ENCODE measurements around the gene HOXB4.

The HOXB4 gene

DNA sequence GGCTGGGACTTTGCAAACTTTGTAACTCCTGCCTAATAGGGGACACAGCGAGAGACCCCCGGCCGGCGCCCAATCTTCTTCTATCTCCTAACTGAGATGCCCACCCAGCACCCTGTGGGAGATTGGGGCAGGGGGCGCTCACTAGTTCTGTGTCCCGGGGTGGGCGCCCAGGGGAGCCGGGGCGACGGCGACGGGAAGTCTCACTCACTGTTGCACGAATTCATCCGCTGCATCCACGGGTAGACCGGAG is 19.3 kb upstream of the HOXB4 start:
- peaks cover 82% of the 10 kb centered on the region for H3K27me3 ChIP-seq (ENCODE audit: control insufficient read depth, low read length)
- H3K4me3 ChIP-seq (ENCODE audit: low read length), result 0 out of 2 replicates have a peak overlapping the region, but pooled peaks have one; percentile 20
- no peak for TF ChIP-seq EZH2phosphoT487 (IDR thresholded peaks at IDR 0.05; ENCODE audit: borderline replicate concordance, low read length)
- TF ChIP-seq, protein P1, sequence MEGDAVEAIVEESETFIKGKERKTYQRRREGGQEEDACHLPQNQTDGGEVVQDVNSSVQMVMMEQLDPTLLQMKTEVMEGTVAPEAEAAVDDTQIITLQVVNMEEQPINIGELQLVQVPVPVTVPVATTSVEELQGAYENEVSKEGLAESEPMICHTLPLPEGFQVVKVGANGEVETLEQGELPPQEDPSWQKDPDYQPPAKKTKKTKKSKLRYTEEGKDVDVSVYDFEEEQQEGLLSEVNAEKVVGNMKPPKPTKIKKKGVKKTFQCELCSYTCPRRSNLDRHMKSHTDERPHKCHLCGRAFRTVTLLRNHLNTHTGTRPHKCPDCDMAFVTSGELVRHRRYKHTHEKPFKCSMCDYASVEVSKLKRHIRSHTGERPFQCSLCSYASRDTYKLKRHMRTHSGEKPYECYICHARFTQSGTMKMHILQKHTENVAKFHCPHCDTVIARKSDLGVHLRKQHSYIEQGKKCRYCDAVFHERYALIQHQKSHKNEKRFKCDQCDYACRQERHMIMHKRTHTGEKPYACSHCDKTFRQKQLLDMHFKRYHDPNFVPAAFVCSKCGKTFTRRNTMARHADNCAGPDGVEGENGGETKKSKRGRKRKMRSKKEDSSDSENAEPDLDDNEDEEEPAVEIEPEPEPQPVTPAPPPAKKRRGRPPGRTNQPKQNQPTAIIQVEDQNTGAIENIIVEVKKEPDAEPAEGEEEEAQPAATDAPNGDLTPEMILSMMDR (IDR thresholded peaks at IDR 0.05; ENCODE audit: low read depth, low read length, poor library complexity, severe bottlenecking), result no peak
- no peaks in the 10 kb centered on the region for H3K9me2 ChIP-seq (replicated peaks; ENCODE audit: control insufficient read depth, low read length)
- no peaks in the 10 kb centered on the region for H3F3A ChIP-seq (ENCODE audit: control insufficient read depth, insufficient read depth)
- H3K9me3 ChIP-seq (ENCODE audit: control insufficient read depth, insufficient read depth, low read length), result no peaks in the 10 kb centered on the region
- peaks cover 4% of the 10 kb centered on the region; the same call in 1 of the 2 replicates for H3K4me1 ChIP-seq (ENCODE audit: control insufficient read depth, low read length)
- peak overlapping the region; percentile 44 for H3K4me2 ChIP-seq (ENCODE audit: low read length)
- H3K79me2 ChIP-seq (ENCODE audit: control insufficient read depth, low read length), result no peaks in the 10 kb centered on the region
- H3K36me3 ChIP-seq (ENCODE audit: control insufficient read depth, low read length), result no peaks in the 10 kb centered on the region
- H4K20me1 ChIP-seq (ENCODE audit: control insufficient read depth, insufficient read depth, low read depth, low read length), result peaks cover 3% of the 10 kb centered on the region; the same call in 1 of the 2 replicates
- no peak overlapping the region for H3K27ac ChIP-seq (ENCODE audit: low read depth, low read length)

DNA sequence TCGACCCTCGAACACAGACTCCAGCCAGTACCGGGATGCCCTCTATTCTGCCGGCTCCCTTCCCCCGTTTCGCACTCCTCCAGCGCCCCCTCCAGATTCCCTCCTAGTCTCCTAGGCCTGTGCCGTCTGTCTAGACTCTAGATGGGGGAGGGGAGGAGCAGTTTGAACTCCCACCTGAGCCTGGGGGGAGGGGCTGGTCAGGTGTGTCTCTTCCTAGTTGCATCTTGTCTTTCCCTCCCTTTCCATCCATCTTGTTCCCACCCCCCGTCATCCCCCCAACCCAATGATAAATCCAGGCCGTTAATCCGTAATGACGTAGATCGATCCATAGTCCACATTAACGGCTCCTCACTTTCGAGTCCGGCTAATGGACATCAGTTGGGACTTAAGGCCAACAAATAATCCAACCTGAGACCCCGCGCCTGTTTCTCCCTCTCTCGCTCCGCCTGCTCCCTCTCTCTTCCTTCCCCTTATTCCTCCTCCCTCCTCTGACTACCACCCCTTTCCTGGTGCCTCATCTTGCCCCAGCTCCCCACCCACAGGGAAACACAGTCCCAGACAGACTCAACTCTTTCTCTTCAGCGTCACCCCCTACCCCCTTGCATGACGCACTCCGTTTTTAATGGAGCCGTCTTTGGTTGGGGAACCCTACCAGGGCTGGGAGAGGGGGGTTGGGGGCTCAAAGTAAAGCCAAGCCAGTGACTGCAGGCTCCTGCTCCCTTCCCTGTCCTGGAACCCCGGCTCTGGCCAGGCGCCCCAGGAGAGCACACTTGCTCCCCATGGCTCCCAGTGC is 18.8 kb upstream of the HOXB4 start:
- H3K9me3 ChIP-seq (ENCODE audit: control insufficient read depth, insufficient read depth, low read length), result no peaks in the 10 kb centered on the region
- no peaks in the 10 kb centered on the region for H3K9me2 ChIP-seq (replicated peaks; ENCODE audit: control insufficient read depth, low read length)
- peaks cover 3% of the 10 kb centered on the region; the same call in 1 of the 2 replicates for H4K20me1 ChIP-seq (ENCODE audit: control insufficient read depth, insufficient read depth, low read depth, low read length)
- H3K36me3 ChIP-seq (ENCODE audit: control insufficient read depth, low read length), result no peaks in the 10 kb centered on the region
- H3K27me3 ChIP-seq (ENCODE audit: control insufficient read depth, low read length), result peaks cover 78% of the 10 kb centered on the region
- H3F3A ChIP-seq (ENCODE audit: control insufficient read depth, insufficient read depth), result no peaks in the 10 kb centered on the region
- 0 out of 2 replicates have a peak overlapping the region, but pooled peaks have one; percentile 20 for H3K4me3 ChIP-seq (ENCODE audit: low read length)
- TF ChIP-seq EZH2phosphoT487 (IDR thresholded peaks at IDR 0.05; ENCODE audit: borderline replicate concordance, low read length), result no peak
- TF ChIP-seq, protein P1 (IDR thresholded peaks at IDR 0.05; ENCODE audit: low read depth, low read length, poor library complexity, severe bottlenecking), result peak; percentile 3
- peaks cover 4% of the 10 kb centered on the region; the same call in 1 of the 2 replicates for H3K4me1 ChIP-seq (ENCODE audit: control insufficient read depth, low read length)
- no peak overlapping the region for H3K27ac ChIP-seq (ENCODE audit: low read depth, low read length)
- H3K79me2 ChIP-seq (ENCODE audit: control insufficient read depth, low read length), result no peaks in the 10 kb centered on the region
- peak overlapping the region; percentile 44 for H3K4me2 ChIP-seq (ENCODE audit: low read length)

DNA sequence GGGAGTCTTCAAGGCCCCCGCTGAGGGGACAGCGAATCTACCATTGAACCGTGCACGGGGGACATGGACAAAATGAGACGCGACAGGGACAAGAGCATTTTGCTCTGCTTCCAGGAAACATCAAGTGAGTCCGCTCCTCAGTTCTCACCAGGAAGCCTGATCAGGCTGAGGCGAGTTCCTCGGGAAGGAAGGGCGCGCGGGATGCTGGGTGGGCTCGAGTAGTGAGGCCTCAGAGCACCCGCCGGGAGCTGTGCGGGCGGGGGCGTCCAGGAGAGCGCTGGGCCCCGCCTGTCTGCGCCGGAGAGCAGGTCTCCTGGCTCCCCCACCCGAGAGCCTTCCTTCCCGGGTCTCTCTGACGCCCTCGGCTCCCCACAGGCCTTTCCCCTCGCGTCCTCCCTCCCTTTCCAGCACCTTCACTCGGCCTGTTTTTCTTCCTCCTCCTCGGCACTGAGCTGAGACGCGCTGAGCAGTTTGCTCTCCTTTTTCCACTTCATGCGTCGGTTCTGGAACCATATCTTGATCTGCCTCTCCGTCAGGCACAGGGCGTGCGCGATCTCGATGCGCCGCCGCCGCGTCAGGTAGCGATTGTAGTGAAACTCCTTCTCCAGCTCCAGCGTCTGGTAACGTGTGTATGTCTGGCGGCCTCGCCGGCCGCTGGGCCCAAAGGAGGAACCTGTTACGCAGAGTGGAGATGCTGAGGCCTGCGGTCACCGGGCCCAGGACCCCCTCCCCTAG is 18.0 kb upstream of the HOXB4 start:
- peaks cover 4% of the 10 kb centered on the region; the same call in 1 of the 2 replicates for H3K4me1 ChIP-seq (ENCODE audit: control insufficient read depth, low read length)
- TF ChIP-seq, protein P1 (IDR thresholded peaks at IDR 0.05; ENCODE audit: low read depth, low read length, poor library complexity, severe bottlenecking), result no peak
- 0 out of 2 replicates have a peak, but pooled peaks have one; percentile 73 for TF ChIP-seq EZH2phosphoT487 (IDR thresholded peaks at IDR 0.05; ENCODE audit: borderline replicate concordance, low read length)
- no peak overlapping the region for H3K4me2 ChIP-seq (ENCODE audit: low read length)
- no peak overlapping the region for H3K27ac ChIP-seq (ENCODE audit: low read depth, low read length)
- H3K36me3 ChIP-seq (ENCODE audit: control insufficient read depth, low read length), result no peaks in the 10 kb centered on the region
- H4K20me1 ChIP-seq (ENCODE audit: control insufficient read depth, insufficient read depth, low read depth, low read length), result peaks cover 3% of the 10 kb centered on the region; the same call in 1 of the 2 replicates
- H3K9me3 ChIP-seq (ENCODE audit: control insufficient read depth, insufficient read depth, low read length), result no peaks in the 10 kb centered on the region
- no peak overlapping the region for H3K4me3 ChIP-seq (ENCODE audit: low read length)
- H3K27me3 ChIP-seq (ENCODE audit: control insufficient read depth, low read length), result peaks cover 75% of the 10 kb centered on the region
- H3K79me2 ChIP-seq (ENCODE audit: control insufficient read depth, low read length), result no peaks in the 10 kb centered on the region
- no peaks in the 10 kb centered on the region for H3K9me2 ChIP-seq (replicated peaks; ENCODE audit: control insufficient read depth, low read length)
- H3F3A ChIP-seq (ENCODE audit: control insufficient read depth, insufficient read depth), result no peaks in the 10 kb centered on the region
